ENCODE measurements around the gene BTBD9.

- no peak for TF ChIP-seq POLR2AphosphoS5 (IDR thresholded peaks at IDR 0.05; ENCODE audit: borderline replicate concordance, low read depth, low read length)
- TF ChIP-seq EZH2 (IDR thresholded peaks at IDR 0.05) = no peak
Observed at GRCh38 chr6:38216451-38216850, 423.3 kb downstream of the BTBD9 start.
